GM10847 (cell line): Measurements from ENCODE around the gene USP20.
A peak's percentile ranks its signal among the peaks of the same experiment; 100 is the strongest.

Experiments
- POLR2A ChIP-seq: IDR thresholded peaks from 2 replicates; pipeline ENCODE4 v1.6.1; 2011; ENCODE audit not compliant: insufficient read length; ENCODE audit errors: extremely low read depth

Gene USP20

GRCh38 chr9:129887334-129888292, 52.4 kb downstream of the USP20 start:
- peak; percentile 10 for TF ChIP-seq POLR2A

- peak; percentile 69 for TF ChIP-seq POLR2A
Measured at GRCh38 chr9:129888293-129889121, 53.2 kb downstream of the USP20 start.

GRCh38 chr9:129889122-129889940, 54.1 kb downstream of the USP20 start:
- no peak for TF ChIP-seq POLR2A

GRCh38 chr9:129889941-129890717, 54.9 kb downstream of the USP20 start:
- TF ChIP-seq POLR2A, result no peak

GRCh38 chr9:129891569-129891968, 56.3 kb downstream of the USP20 start:
- TF ChIP-seq POLR2A, result no peak

- no peak for TF ChIP-seq POLR2A
Measured at GRCh38 chr9:129894120-129894823, 59.0 kb downstream of the USP20 start.

GRCh38 chr9:129895376-129896268, 60.4 kb downstream of the USP20 start:
- no peak for TF ChIP-seq POLR2A

GRCh38 chr9:129897263-129897662, 62.0 kb downstream of the USP20 start:
- TF ChIP-seq POLR2A, result no peak

- no peak for TF ChIP-seq POLR2A
Measured at GRCh38 chr9:129898185-129898584, 62.9 kb downstream of the USP20 start.

GRCh38 chr9:129899620-129900019, 64.4 kb downstream of the USP20 start:
- no peak for TF ChIP-seq POLR2A

- no peak for TF ChIP-seq POLR2A
Measured at GRCh38 chr9:129900263-129901027, 65.2 kb downstream of the USP20 start.
